ENCODE data around the gene BSDC1.
"Not testable (repeated sequence)": the region's sequence is repeated elsewhere in the genome, so short reads cannot be mapped to it uniquely, and the experiment has no call there.

The BSDC1 gene

GRCh38 chr1:32413507-32414185 is 19.4 kb upstream of the BSDC1 start:
- DNase-seq (ENCODE audit: insufficient read length, low spot score) (no peak), FAIRE-seq (peak; percentile 97)
- TF ChIP-seq POLR2A (IDR thresholded peaks at IDR 0.05; ENCODE audit: low read depth, low read length) (no peak), POLR2AphosphoS5 (IDR thresholded peaks at IDR 0.05; ENCODE audit: low read depth, low read length) (no peak), TAF1 (IDR thresholded peaks at IDR 0.05; ENCODE audit: low read depth, low read length) (no peak)

GRCh38 chr1:32411261-32411660 is 17.0 kb upstream of the BSDC1 start:
- TF ChIP-seq PAX5 (IDR thresholded peaks at IDR 0.05; ENCODE audit: insufficient read depth, low read length, severe bottlenecking) (no peak), TAF1 (IDR thresholded peaks at IDR 0.05; ENCODE audit: low read depth, low read length) (no peak), POLR2AphosphoS5 (IDR thresholded peaks at IDR 0.05; ENCODE audit: low read depth, low read length) (no peak), POLR2A (IDR thresholded peaks at IDR 0.05; ENCODE audit: low read depth, low read length) (no peak), POU2F2 (IDR thresholded peaks at IDR 0.05; ENCODE audit: low read depth, low read length) (no peak), SPI1 (IDR thresholded peaks at IDR 0.05; ENCODE audit: low read depth, low read length) (no peak)
- DNase-seq (ENCODE audit: insufficient read length, low spot score): no peak
- FAIRE-seq: no peak

- FAIRE-seq (no peak), DNase-seq (ENCODE audit: insufficient read length, low spot score) (no peak)
- TF ChIP-seq POLR2A (IDR thresholded peaks at IDR 0.05; ENCODE audit: low read depth, low read length) (no peak), TAF1 (IDR thresholded peaks at IDR 0.05; ENCODE audit: low read depth, low read length) (no peak), SPI1 (IDR thresholded peaks at IDR 0.05; ENCODE audit: low read depth, low read length) (no peak), PAX5 (IDR thresholded peaks at IDR 0.05; ENCODE audit: insufficient read depth, low read length, severe bottlenecking) (no peak), POLR2AphosphoS5 (IDR thresholded peaks at IDR 0.05; ENCODE audit: low read depth, low read length) (no peak), POU2F2 (IDR thresholded peaks at IDR 0.05; ENCODE audit: low read depth, low read length) (no peak)
Measured at GRCh38 chr1:32406629-32407111, 12.4 kb upstream of the BSDC1 start.

- FAIRE-seq: no peak
- DNase-seq (ENCODE audit: insufficient read length, low spot score): no peak
- no peak for TF ChIP-seq POU2F2 (IDR thresholded peaks at IDR 0.05; ENCODE audit: low read depth, low read length)
- TF ChIP-seq SPI1 (IDR thresholded peaks at IDR 0.05; ENCODE audit: low read depth, low read length): no peak
- no peak for TF ChIP-seq POLR2AphosphoS5 (IDR thresholded peaks at IDR 0.05; ENCODE audit: low read depth, low read length)
- TF ChIP-seq POLR2A (IDR thresholded peaks at IDR 0.05; ENCODE audit: low read depth, low read length): no peak
- TF ChIP-seq PAX5 (IDR thresholded peaks at IDR 0.05; ENCODE audit: insufficient read depth, low read length, severe bottlenecking): no peak
- no peak for TF ChIP-seq TAF1 (IDR thresholded peaks at IDR 0.05; ENCODE audit: low read depth, low read length)
Measured at GRCh38 chr1:32405672-32406467, 11.6 kb upstream of the BSDC1 start.

GRCh38 chr1:32404946-32405345 is 10.7 kb upstream of the BSDC1 start:
- no peak for DNase-seq (ENCODE audit: insufficient read length, low spot score)
- TF ChIP-seq PAX5 (IDR thresholded peaks at IDR 0.05; ENCODE audit: insufficient read depth, low read length, severe bottlenecking): no peak
- no peak for TF ChIP-seq POLR2AphosphoS5 (IDR thresholded peaks at IDR 0.05; ENCODE audit: low read depth, low read length)
- no peak for TF ChIP-seq SPI1 (IDR thresholded peaks at IDR 0.05; ENCODE audit: low read depth, low read length)
- no peak for TF ChIP-seq POLR2A (IDR thresholded peaks at IDR 0.05; ENCODE audit: low read depth, low read length)
- TF ChIP-seq TAF1 (IDR thresholded peaks at IDR 0.05; ENCODE audit: low read depth, low read length): no peak
- TF ChIP-seq POU2F2 (IDR thresholded peaks at IDR 0.05; ENCODE audit: low read depth, low read length): no peak
- FAIRE-seq: no peak

- TF ChIP-seq POU2F2 (IDR thresholded peaks at IDR 0.05; ENCODE audit: low read depth, low read length) (no peak), POLR2A (IDR thresholded peaks at IDR 0.05; ENCODE audit: low read depth, low read length) (no peak), TAF1 (IDR thresholded peaks at IDR 0.05; ENCODE audit: low read depth, low read length) (no peak), SPI1 (IDR thresholded peaks at IDR 0.05; ENCODE audit: low read depth, low read length) (no peak), POLR2AphosphoS5 (IDR thresholded peaks at IDR 0.05; ENCODE audit: low read depth, low read length) (no peak), PAX5 (IDR thresholded peaks at IDR 0.05; ENCODE audit: insufficient read depth, low read length, severe bottlenecking) (no peak)
- DNase-seq (ENCODE audit: insufficient read length, low spot score): peak; percentile 44
- peak; percentile 83 for FAIRE-seq
Measured at GRCh38 chr1:32400876-32401631, 6.8 kb upstream of the BSDC1 start.

- FAIRE-seq (no peak), DNase-seq (ENCODE audit: insufficient read length, low spot score) (no peak)
- TF ChIP-seq POU2F2 (IDR thresholded peaks at IDR 0.05; ENCODE audit: low read depth, low read length) (no peak), SPI1 (IDR thresholded peaks at IDR 0.05; ENCODE audit: low read depth, low read length) (no peak), POLR2AphosphoS5 (IDR thresholded peaks at IDR 0.05; ENCODE audit: low read depth, low read length) (no peak), TAF1 (IDR thresholded peaks at IDR 0.05; ENCODE audit: low read depth, low read length) (no peak), PAX5 (IDR thresholded peaks at IDR 0.05; ENCODE audit: insufficient read depth, low read length, severe bottlenecking) (no peak), POLR2A (IDR thresholded peaks at IDR 0.05; ENCODE audit: low read depth, low read length) (no peak)
Measured at GRCh38 chr1:32399843-32400242, 5.6 kb upstream of the BSDC1 start.

GRCh38 chr1:32398401-32398800 is 4.2 kb upstream of the BSDC1 start:
- FAIRE-seq: no peak
- no peak for TF ChIP-seq POLR2A (IDR thresholded peaks at IDR 0.05; ENCODE audit: low read depth, low read length)
- TF ChIP-seq PAX5 (IDR thresholded peaks at IDR 0.05; ENCODE audit: insufficient read depth, low read length, severe bottlenecking): no peak
- no peak for TF ChIP-seq TAF1 (IDR thresholded peaks at IDR 0.05; ENCODE audit: low read depth, low read length)
- no peak for TF ChIP-seq POU2F2 (IDR thresholded peaks at IDR 0.05; ENCODE audit: low read depth, low read length)
- TF ChIP-seq SPI1 (IDR thresholded peaks at IDR 0.05; ENCODE audit: low read depth, low read length): no peak
- TF ChIP-seq POLR2AphosphoS5 (IDR thresholded peaks at IDR 0.05; ENCODE audit: low read depth, low read length): no peak
- no peak for DNase-seq (ENCODE audit: insufficient read length, low spot score)

GRCh38 chr1:32396524-32396923 is 2.3 kb upstream of the BSDC1 start:
- DNase-seq (ENCODE audit: insufficient read length, low spot score); FAIRE-seq: not testable (repeated sequence)
